ENCODE measurements around the gene CDIP1. TPM values are rescaled to one million over a fixed set of nuclear protein-coding genes. Genes with fewer than 3 reads are reported as not detected.

The CDIP1 gene
- total RNA-seq, 1 donor from 2014 or later, result 6.6 TPM

DNA sequence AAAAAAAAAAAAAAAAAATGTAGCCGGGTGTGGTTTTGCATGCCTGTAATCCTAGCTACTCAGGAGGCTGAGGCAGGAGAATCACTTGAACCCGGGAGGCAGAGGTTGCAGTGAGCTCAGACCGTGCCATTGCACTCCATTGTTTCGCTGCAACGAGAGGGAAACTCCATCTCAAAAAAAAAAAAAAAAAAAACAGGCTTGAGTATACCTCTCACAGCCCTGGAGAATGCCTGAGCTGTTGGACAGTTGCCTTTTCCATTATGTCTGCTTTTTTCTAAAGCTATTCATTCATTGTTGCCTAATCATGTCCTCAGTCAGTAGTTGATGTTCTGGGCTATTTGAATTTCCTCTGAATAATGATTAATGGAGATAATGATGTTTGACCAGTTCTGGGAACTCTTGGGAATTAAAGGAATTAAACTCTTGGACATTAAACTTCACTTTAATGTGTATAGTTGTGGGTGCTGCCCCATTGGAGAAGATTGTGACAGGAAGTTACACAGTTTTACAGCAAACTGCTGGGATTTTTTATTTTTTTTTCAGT is 50.5 kb downstream of the CDIP1 start:
- DNase-seq, result no peak

DNA sequence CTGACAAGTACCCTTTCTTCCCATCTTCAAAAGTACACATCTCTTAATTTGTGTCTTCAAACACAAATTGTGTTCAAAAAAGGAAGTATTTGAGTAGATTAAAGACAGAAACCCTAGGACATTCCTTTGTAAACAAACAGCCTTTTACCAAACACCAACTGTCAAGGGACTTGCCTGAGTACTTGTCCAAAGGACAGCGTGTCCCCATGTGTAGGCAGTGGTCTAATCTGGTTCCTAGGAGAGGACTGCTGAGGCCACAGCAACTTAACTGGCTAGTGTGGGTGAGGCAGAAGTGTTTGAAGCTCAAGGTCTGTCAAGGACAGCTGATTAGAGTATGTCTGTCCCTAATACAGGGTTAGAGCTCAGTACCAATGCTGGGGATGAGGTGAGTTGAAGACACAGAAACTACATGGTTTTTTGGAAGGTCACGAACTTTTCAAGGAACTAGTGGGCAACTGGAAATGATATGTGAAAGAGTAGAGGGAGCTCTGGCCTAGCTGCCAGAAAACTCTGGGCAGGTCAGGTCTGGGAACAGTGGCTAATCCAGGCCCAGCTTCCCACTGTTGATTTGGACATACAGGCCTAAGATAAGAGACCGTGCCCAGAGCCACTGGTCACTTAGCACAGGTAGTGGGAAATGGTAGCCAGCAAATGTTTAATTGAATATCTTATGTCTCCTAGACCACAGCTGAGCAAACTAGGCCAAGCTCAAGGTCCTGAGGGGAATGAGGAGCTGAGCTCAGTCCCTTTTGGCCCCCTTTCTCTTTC is 52.3 kb downstream of the CDIP1 start:
- no peak for DNase-seq

DNA sequence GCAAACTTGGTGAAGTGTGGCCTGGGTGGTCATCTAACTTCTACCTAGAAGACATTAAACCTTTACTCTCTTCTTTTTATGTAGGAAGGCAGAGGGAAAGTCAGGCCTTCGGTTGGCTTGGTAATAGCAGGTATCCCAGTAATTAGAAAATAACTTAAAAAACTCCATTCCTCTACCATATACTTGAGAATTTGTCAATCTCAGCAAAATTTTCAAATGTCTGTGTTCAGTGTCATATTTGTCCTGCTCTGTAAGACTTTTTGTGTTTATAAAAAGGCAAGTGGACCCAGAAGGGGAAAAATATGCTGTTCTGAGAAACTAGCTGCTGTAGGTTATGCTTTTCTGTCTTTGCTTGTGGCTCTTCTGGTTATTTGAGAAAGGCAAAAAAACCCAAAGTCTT is 56.6 kb downstream of the CDIP1 start:
- DNase-seq, result no peak

DNA sequence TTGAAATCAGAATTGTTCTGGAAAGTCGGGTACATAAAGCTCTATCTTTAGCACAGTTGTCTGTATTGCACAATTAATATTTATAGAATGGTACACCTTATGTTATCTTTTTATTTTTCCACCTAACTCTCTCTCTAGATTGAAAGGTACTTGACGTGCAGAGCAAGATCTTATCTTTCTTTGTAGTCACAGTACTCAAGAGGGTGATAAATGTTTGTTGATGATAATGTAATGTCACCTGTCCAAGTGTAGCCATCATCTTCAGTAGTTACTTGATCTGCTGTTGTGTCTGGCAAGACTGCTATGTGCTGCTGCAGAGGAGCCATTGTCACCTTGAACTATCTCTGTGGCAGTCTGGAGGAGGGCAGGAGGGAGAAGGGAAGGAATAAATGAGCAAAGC is 57.0 kb downstream of the CDIP1 start:
- no peak for DNase-seq

GRCh38 chr16:4477966-4478365 is 60.6 kb downstream of the CDIP1 start:
- DNase-seq, result no peak

- DNase-seq, result peak; percentile 85
These were observed 62.4 kb downstream of the CDIP1 start, which contains the start of gene HMOX2 for GRCh38 chr16:4475880-4476788. Gene HMOX2, plus strand, starts transcription at chr16:4476398. Its CDS starts 29,127 bp downstream, at chr16:4505525.

GRCh38 chr16:4474192-4474961 is 64.2 kb downstream of the CDIP1 start, which contains the start of gene NMRAL1:
Gene NMRAL1, minus strand, starts transcription at chr16:4474625. Its CDS starts 493 bp downstream, at chr16:4474132.
- DNase-seq, result peak; percentile 95

- no peak for DNase-seq
These were observed 65.7 kb downstream of the CDIP1 start for GRCh38 chr16:4472880-4473279.

DNA sequence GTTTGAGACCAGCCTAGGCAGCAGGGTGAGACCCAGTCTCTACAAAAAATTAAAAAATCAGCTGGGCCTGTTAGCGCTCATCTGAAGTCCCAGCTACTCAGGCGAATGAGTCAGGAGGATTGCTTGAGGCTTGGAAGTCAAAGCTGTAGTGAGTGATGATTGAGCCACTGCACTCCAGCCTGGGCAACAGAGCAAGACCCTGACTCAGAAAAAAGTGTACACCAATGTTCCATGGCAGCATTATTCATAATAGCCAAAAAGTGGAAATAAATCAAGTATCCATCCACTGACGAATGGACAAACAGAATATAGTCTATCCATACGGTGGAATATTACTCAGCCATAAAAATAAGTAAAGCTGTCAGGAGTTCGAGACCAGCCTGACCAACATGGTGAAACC is 66.7 kb downstream of the CDIP1 start:
- DNase-seq, result no peak

DNA sequence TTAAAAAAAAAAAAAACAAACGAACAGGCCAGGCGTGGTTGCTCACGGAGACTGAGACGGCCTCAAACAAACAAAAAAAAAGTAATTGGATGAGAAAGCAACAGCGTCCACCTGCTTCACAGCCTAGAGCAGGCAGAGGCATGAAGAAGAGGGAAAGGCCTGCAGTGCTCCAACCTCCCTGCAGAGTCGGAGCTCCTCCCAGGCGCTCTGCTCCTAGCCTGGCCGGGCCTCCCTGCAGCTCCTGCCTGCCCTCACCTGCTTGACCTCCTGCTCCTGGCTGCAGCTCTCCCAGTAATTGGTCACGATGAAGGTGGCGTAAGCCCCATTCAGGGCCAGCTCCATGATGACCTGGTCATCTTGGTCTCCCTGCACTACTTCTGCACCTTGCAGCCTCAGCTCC is 69.6 kb downstream of the CDIP1 start:
- DNase-seq, result no peak

- DNase-seq, result no peak
These were observed 70.7 kb downstream of the CDIP1 start for GRCh38 chr16:4467916-4468315.

GRCh38 chr16:4465977-4466779 is 72.4 kb downstream of the CDIP1 start:
- no peak for DNase-seq

DNA sequence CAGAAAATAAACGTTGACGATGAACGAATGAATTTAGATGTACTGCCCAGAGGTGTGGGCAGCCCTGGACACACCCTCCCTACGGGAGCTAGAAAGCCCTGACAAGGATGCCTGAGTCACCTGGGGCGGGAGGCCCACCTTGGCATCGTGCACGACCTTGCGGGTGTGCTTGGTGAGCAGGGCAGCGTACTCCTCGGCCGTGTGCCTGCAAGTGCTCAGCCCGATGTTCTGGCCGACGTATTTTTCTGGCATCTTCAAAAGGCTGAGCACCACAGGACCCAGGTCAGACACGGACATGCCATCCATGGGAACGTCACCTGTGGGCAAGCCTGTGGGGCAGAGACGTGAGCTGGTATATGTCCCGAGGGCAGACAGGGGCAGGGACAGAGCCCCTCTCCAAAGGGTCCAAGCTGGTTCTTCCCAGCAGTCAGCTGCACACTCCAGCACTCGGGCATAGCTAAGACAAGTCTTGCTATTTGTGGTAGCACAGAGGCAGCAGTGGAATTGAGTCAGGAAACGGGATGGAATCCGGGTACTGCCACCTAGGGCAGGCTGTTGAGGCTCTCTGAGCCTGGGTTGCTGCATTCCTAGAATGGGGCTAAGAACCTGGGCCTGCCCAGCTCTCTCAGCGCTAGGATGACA is 74.9 kb downstream of the CDIP1 start:
- DNase-seq, result no peak

- no peak for DNase-seq
These were observed 77.1 kb downstream of the CDIP1 start for GRCh38 chr16:4461250-4462085.

DNA sequence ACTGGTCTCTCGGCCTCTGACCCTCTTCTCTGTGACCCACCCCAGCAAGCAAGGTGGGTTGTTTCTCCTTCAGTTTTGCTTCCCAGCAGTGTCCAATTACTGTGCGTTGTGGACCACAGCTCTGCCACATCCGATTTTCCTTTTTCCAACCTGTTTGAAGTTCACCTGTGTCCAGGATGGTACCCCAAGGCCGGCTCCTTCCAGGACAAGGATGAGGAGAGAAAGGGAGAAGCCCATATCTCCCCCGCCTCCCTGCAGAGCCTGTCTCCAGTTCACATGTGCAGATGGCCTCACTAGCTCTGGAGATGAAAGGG is 77.7 kb downstream of the CDIP1 start:
- no peak for DNase-seq

Other genes with a start within 250 kb of the CDIP1 start
- gene GLIS2, start 222.7 kb downstream of the CDIP1 start, total RNA-seq, result 4.4 TPM
- 16.5 TPM for gene PAM16, start 187.5 kb downstream of the CDIP1 start, total RNA-seq
- gene VASN, start 166.9 kb downstream of the CDIP1 start, total RNA-seq, result 20.6 TPM
- 10.9 TPM for gene CORO7, start 122.2 kb downstream of the CDIP1 start, total RNA-seq
- 31.3 TPM for gene DNAJA3, start 112.9 kb downstream of the CDIP1 start, total RNA-seq
- 24.1 TPM for gene NMRAL1, start 64.1 kb downstream of the CDIP1 start, total RNA-seq
- gene HMOX2, start 62.4 kb downstream of the CDIP1 start, total RNA-seq, result 28.8 TPM
- gene C16orf96, start 17.6 kb upstream of the CDIP1 start, total RNA-seq, result 0.30 TPM
- 4.7 TPM for gene UBALD1, start 76.1 kb upstream of the CDIP1 start, total RNA-seq
- gene MGRN1, start 86.1 kb upstream of the CDIP1 start, total RNA-seq, result 21.6 TPM
- 19.9 TPM for gene NUDT16L1, start 154.8 kb upstream of the CDIP1 start, total RNA-seq
- 16.9 TPM for gene ANKS3, start 195.5 kb upstream of the CDIP1 start, total RNA-seq
- gene DNAAF8, start 195.8 kb upstream of the CDIP1 start, total RNA-seq, result 0.59 TPM
- 5.5 TPM for gene ZNF500, start 228.4 kb upstream of the CDIP1 start, total RNA-seq
- not detected for gene SEPTIN12, start 249.6 kb upstream of the CDIP1 start, total RNA-seq

All from skin of body (tissue), 2 donors.